Loucy (cell line): ENCODE results near the gene PSME4.

Experiments
- H2AFZ ChIP-seq: fragments of 200-600 bp; sonication (generic); 2 replicates; pipeline ENCODE4 v1.6.0; 2016; ENCODE audit warnings: antibody characterized with exemption, mild to moderate bottlenecking, low read length, moderate library complexity
- H3F3A ChIP-seq: fragments of 200-600 bp; 2 replicates; pipeline ENCODE4 v1.6.0; 2016; ENCODE audit warnings: antibody characterized with exemption, low read depth, mild to moderate bottlenecking
- H3K27me3 ChIP-seq: fragments of 200-600 bp; sonication (generic); 2 replicates; pipeline ENCODE4 v1.6.1; 2014; ENCODE audit warnings: low read length, mild to moderate bottlenecking; ENCODE audit not compliant: insufficient read depth, poor library complexity, severe bottlenecking
- H3K36me3 ChIP-seq: fragments of 200-600 bp; sonication (generic); 2 replicates; pipeline ENCODE4 v1.6.1; 2016; ENCODE audit warnings: low read length; ENCODE audit not compliant: insufficient read depth
- H3K4me1 ChIP-seq: fragments of 200-600 bp; sonication (generic); 2 replicates; pipeline ENCODE4 v1.5.1; 2014; ENCODE audit warnings: low read length, mild to moderate bottlenecking; ENCODE audit not compliant: insufficient read depth, poor library complexity, severe bottlenecking
- H3K4me2 ChIP-seq: fragments of 200-600 bp; sonication (generic); 2 replicates; pipeline ENCODE4 v1.6.0; 2014; ENCODE audit warnings: antibody characterized with exemption, low read length, low read depth, mild to moderate bottlenecking; ENCODE audit not compliant: poor library complexity, severe bottlenecking
- H3K4me3 ChIP-seq: fragments of 200-600 bp; sonication (generic); 2 replicates; pipeline ENCODE4 v1.5.1; 2014; ENCODE audit warnings: low read length, mild to moderate bottlenecking, mixed read lengths; ENCODE audit not compliant: poor library complexity, severe bottlenecking
- H3K79me2 ChIP-seq: fragments of 200-600 bp; sonication (generic); 2 replicates; pipeline ENCODE4 v1.6.1; 2014; ENCODE audit warnings: low read length; ENCODE audit not compliant: insufficient read depth
- H3K9ac ChIP-seq: fragments of 200-600 bp; sonication (generic); 2 replicates; pipeline ENCODE4 v1.6.0; 2014; ENCODE audit warnings: mild to moderate bottlenecking, low read depth, low read length, moderate library complexity; ENCODE audit not compliant: poor library complexity, severe bottlenecking
- H3K9me2 ChIP-seq: fragments of 200-600 bp; sonication (generic); replicated peaks from 2 replicates; pipeline ENCODE4 v1.6.1; 2016; ENCODE audit warnings: low read depth, low read length, mixed read lengths
- H3K9me3 ChIP-seq: fragments of 200-600 bp; sonication (generic); 2 replicates; pipeline ENCODE4 v1.6.1; 2014; ENCODE audit warnings: mild to moderate bottlenecking, antibody characterized with exemption, low read length, low read depth; ENCODE audit not compliant: insufficient read depth
- H4K20me1 ChIP-seq: fragments of 200-600 bp; sonication (generic); 2 replicates; pipeline ENCODE4 v1.6.0; 2014; ENCODE audit warnings: antibody characterized with exemption, low read length, mild to moderate bottlenecking; ENCODE audit not compliant: insufficient read depth, poor library complexity, severe bottlenecking
- CTCF ChIP-seq: fragments of 200-600 bp; sonication (generic); conservative IDR thresholded peaks from 2 replicates; pipeline ENCODE4 v1.5.1; 2014; ENCODE audit warnings: mild to moderate bottlenecking, antibody characterized with exemption, low read length
- EZH2phosphoT487 ChIP-seq: fragments of 200-600 bp; IDR thresholded peaks from 2 replicates; pipeline ENCODE4 v1.6.1; 2018; ENCODE audit warnings: antibody characterized with exemption, mild to moderate bottlenecking, moderate library complexity, borderline replicate concordance

PSME4 gene

GRCh38 chr2:53987336-53987921 lies 16.6 kb upstream of the PSME4 start:
- Histone ChIP-seq H3F3A (no peaks in the 10 kb centered on the region), H4K20me1 (no peaks in the 10 kb centered on the region), H3K36me3 (no peaks in the 10 kb centered on the region), H3K4me2 (no peak overlapping the region), H3K4me1 (peaks cover 6% of the 10 kb centered on the region), H3K79me2 (no peaks in the 10 kb centered on the region), H3K27me3 (no peaks in the 10 kb centered on the region), H3K4me3 (no peak overlapping the region), H2AFZ (no peak overlapping the region), H3K9me2 (no peaks in the 10 kb centered on the region), H3K9ac (no peak overlapping the region), H3K9me3 (no peaks in the 10 kb centered on the region)
- TF ChIP-seq CTCF (no peak), EZH2phosphoT487 (no peak)

- no peak for TF ChIP-seq EZH2phosphoT487
- TF ChIP-seq CTCF: no peak
- Histone ChIP-seq H3K79me2 (no peaks in the 10 kb centered on the region), H3K27me3 (no peaks in the 10 kb centered on the region), H3K9me2 (no peaks in the 10 kb centered on the region), H3K9ac (no peak overlapping the region), H2AFZ (no peak overlapping the region), H3K4me1 (peaks cover 6% of the 10 kb centered on the region), H3K36me3 (no peaks in the 10 kb centered on the region), H3K9me3 (no peaks in the 10 kb centered on the region), H3F3A (no peaks in the 10 kb centered on the region), H3K4me2 (no peak overlapping the region), H3K4me3 (no peak overlapping the region), H4K20me1 (no peaks in the 10 kb centered on the region)
These were observed 14.9 kb upstream of the PSME4 start for GRCh38 chr2:53985646-53986045.

- H3K79me2 ChIP-seq: peaks cover 63% of the 10 kb centered on the region
- peak overlapping the region; percentile 95 for H3K4me2 ChIP-seq
- H3F3A ChIP-seq: no peaks in the 10 kb centered on the region
- H3K4me3 ChIP-seq: peak overlapping the region; percentile 94
- peak overlapping the region; percentile 91 for H3K9ac ChIP-seq
- H3K27me3 ChIP-seq: no peaks in the 10 kb centered on the region
- TF ChIP-seq CTCF (no peak), EZH2phosphoT487 (no peak)
- H3K9me2 ChIP-seq: no peaks in the 10 kb centered on the region
- peak overlapping the region; percentile 82 for H2AFZ ChIP-seq
- H3K36me3 ChIP-seq: no peaks in the 10 kb centered on the region
- H4K20me1 ChIP-seq: peaks cover 41% of the 10 kb centered on the region
- peaks cover 26% of the 10 kb centered on the region for H3K4me1 ChIP-seq
- no peaks in the 10 kb centered on the region for H3K9me3 ChIP-seq
These were observed 647 bp downstream of the PSME4 start for GRCh38 chr2:53969968-53970723.
